Osteocyte (in vitro differentiated cells): ENCODE data around the gene PIGS. TPM values are rescaled to one million over a fixed set of nuclear protein-coding genes. Genes with fewer than 3 reads are reported as not detected.

ENCODE experiments used
- DNase-seq: peaks from one replicate; pipeline ENCODE4 v3.0.0; 2021; ENCODE audit warnings: mixed read lengths; ENCODE audit not compliant: unreplicated experiment; ENCODE audit errors: extremely low spot score
- H3K27ac Mint-ChIP-seq: one replicate; pipeline ENCODE4 v1.8.0; 2021; ENCODE audit warnings: mild to moderate bottlenecking, mixed read lengths; ENCODE audit not compliant: unreplicated experiment
- H3K27me3 Mint-ChIP-seq: one replicate; pipeline ENCODE4 v1.8.0; 2021; ENCODE audit warnings: mixed read lengths; ENCODE audit not compliant: unreplicated experiment
- H3K36me3 Mint-ChIP-seq: one replicate; pipeline ENCODE4 v1.8.0; 2021; ENCODE audit warnings: mixed read lengths; ENCODE audit not compliant: unreplicated experiment
- H3K4me1 Mint-ChIP-seq: one replicate; pipeline ENCODE4 v1.8.0; 2021; ENCODE audit warnings: mixed read lengths; ENCODE audit not compliant: unreplicated experiment
- H3K4me3 Mint-ChIP-seq: one replicate; pipeline ENCODE4 v1.8.0; 2021; ENCODE audit warnings: mild to moderate bottlenecking, moderate library complexity, mixed read lengths; ENCODE audit not compliant: unreplicated experiment
- H3K9me3 Mint-ChIP-seq: one replicate; pipeline ENCODE4 v1.8.0; 2021; ENCODE audit warnings: mixed read lengths; ENCODE audit not compliant: unreplicated experiment
- CTCF ChIP-seq: fragments of 200-600 bp; sonication (generic); IDR thresholded peaks from 2 replicates; pipeline ENCODE4 v1.5.0; 2021; ENCODE audit warnings: antibody characterized with exemption, mild to moderate bottlenecking, moderate library complexity
- total RNA-seq: library from RNA; stranded (reverse); gene quantifications from 2 replicates; pipeline ENCODE4 v1.2.1, GENCODE V29; 2021

PIGS gene
- total RNA-seq, 1 donor from 2014 or later: 80.0 TPM

- H3K4me1 Mint-ChIP-seq: no peaks in the 10 kb centered on the region
- no peak for DNase-seq
These were observed 31.1 kb downstream of the PIGS start for GRCh38 chr17:28540231-28540630.

GRCh38 chr17:28538296-28538895 lies 32.9 kb downstream of the PIGS start:
- peaks cover 1% of the 10 kb centered on the region for H3K4me1 Mint-ChIP-seq
- no peaks in the 10 kb centered on the region for H3K9me3 Mint-ChIP-seq
- H3K36me3 Mint-ChIP-seq: no peaks in the 10 kb centered on the region
- no peak overlapping the region for H3K4me3 Mint-ChIP-seq
- DNase-seq: no peak
- H3K27me3 Mint-ChIP-seq: peaks cover 2% of the 10 kb centered on the region
- no peak overlapping the region for H3K27ac Mint-ChIP-seq
- no peak for TF ChIP-seq CTCF

More at GRCh38 chr17:28540231-28540630, 31.1 kb downstream of the PIGS start:
- TF ChIP-seq CTCF: no peak
- no peak overlapping the region for H3K4me3 Mint-ChIP-seq
- no peaks in the 10 kb centered on the region for H3K9me3 Mint-ChIP-seq
- no peak overlapping the region for H3K27ac Mint-ChIP-seq
- H3K27me3 Mint-ChIP-seq: peaks cover 2% of the 10 kb centered on the region
- no peaks in the 10 kb centered on the region for H3K36me3 Mint-ChIP-seq

GRCh38 chr17:28537219-28537610 lies 34.1 kb downstream of the PIGS start:
- no peaks in the 10 kb centered on the region for H3K36me3 Mint-ChIP-seq
- no peak overlapping the region for H3K4me3 Mint-ChIP-seq
- H3K27me3 Mint-ChIP-seq: peaks cover 2% of the 10 kb centered on the region
- no peak for DNase-seq
- H3K4me1 Mint-ChIP-seq: peaks cover 9% of the 10 kb centered on the region
- no peak overlapping the region for H3K27ac Mint-ChIP-seq
- H3K9me3 Mint-ChIP-seq: no peaks in the 10 kb centered on the region
- TF ChIP-seq CTCF: no peak

- Mint-ChIP-seq H3K27me3 (peaks cover 2% of the 10 kb centered on the region), H3K27ac (no peak overlapping the region), H3K36me3 (no peaks in the 10 kb centered on the region), H3K9me3 (no peaks in the 10 kb centered on the region), H3K4me3 (no peak overlapping the region), H3K4me1 (peaks cover 9% of the 10 kb centered on the region)
- TF ChIP-seq CTCF: no peak
- DNase-seq: no peak
These were observed 34.6 kb downstream of the PIGS start for GRCh38 chr17:28536532-28537218.

GRCh38 chr17:28534740-28535375 lies 36.5 kb downstream of the PIGS start:
- no peaks in the 10 kb centered on the region for H3K36me3 Mint-ChIP-seq
- H3K4me1 Mint-ChIP-seq: peaks cover 9% of the 10 kb centered on the region
- TF ChIP-seq CTCF: no peak
- no peak overlapping the region for H3K4me3 Mint-ChIP-seq
- H3K9me3 Mint-ChIP-seq: no peaks in the 10 kb centered on the region
- no peak for DNase-seq
- no peak overlapping the region for H3K27ac Mint-ChIP-seq
- peaks cover 2% of the 10 kb centered on the region for H3K27me3 Mint-ChIP-seq
